ENCODE measurements around the gene HOXA11.

Gene HOXA11

GRCh38 chr7:27144781-27145164 lies 40.3 kb downstream of the HOXA11 start:
- DNase-seq = no peak

DNA sequence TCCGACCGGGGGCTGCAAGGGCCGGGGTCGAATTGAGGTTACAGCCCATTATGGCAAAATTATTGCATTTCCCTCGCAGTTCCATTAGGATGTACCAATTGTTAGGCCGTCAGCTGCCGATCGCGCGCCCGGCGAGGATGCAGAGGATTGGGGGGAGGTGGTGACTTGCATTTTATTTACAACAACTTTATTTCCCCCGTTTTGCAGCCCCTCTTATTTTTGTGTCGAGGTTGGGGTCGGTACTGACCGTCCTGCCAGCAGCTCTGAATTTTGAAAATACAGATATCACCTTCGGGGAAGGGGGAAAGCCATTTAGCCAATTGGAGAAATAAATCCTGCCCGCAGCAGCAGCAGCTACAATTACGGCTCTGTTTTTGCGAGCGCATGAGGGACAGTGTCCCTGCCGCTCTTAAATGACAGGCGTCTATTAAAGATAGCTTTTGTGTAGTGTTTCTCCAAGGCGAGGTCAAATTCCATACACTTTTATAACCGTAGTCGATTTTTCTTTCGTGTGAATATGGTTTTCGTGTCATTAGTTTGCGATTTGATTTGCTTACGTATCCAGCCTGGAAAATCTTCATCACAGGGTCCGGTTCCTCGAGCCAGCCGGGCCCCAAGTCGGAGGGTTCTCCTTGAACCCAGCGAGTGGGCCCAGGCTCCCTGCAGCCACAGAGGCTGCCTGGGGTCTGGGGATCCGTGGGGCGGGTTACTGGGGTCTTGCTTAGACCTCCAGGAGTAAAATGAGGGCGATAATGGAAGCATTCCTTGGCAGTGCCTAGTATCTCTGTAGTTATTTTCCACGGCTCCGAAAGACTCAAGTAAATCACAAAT lies 40.9 kb downstream of the HOXA11 start:
- no peak for DNase-seq

DNA sequence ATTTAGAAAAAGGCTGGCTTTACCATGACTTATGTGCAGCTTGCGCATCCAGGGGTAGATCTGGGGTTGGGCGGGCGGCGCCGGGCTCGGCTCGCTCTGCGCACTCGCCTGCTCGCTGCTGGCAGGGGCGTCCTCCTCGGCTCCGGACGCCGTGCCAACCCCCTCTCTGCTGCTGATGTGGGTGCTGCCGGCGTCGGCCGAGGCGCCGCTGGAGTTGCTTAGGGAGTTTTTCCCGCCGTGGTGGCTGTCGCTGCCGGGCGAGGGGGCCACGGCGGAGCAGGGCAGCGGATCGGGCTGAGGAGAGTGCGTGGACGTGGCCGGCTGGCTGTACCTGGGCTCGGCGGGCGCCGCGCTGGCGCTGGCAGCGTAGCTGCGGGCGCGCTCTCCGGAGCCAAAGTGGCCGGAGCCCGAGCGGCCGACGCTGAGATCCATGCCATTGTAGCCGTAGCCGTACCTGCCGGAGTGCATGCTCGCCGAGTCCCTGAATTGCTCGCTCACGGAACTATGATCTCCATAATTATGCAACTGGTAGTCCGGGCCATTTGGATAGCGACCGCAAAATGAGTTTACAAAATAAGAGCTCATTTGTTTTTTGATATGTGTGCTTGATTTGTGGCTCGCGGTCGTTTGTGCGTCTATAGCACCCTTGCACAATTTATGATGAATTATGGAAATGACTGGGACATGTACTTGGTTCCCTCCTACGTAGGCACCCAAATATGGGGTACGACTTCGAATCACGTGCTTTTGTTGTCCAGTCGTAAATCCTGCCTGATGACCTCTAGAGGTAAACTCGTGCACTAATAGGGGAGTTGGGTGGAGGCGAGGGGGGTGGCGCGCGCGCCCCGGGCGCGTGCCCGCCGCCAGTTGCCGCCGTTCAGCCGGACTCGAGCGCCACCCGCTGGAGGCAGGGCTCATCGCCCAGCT lies 41.7 kb downstream of the HOXA11 start, which contains the start of gene HOXA5:
Gene HOXA5 (minus strand): TSS at position 659 of the 927 bp plus-strand sequence. CDS start 74 bp downstream, at position 585.
- no peak for DNase-seq

DNA sequence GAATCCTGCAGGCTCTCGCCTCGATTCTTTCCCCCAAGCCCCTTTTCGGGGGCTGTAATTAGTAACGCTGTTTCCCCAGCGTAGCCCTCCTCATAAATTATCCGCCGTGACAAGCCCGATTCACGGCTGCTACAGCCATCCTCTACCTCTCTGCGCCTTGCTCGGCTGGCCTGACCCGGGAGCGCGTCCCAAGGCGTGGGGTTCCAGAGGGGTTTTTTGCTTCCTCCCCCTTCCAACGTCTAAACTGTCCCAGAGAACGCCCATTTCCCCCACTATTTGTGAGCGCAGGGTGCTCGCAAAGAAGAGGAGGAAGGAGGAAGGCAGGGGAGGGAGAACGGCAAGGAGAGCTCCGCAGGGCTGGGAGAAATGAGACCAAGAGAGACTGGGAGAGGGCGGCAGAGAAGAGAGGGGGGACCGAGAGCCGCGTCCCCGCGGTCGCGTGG lies 42.4 kb downstream of the HOXA11 start:
- DNase-seq = no peak

DNA sequence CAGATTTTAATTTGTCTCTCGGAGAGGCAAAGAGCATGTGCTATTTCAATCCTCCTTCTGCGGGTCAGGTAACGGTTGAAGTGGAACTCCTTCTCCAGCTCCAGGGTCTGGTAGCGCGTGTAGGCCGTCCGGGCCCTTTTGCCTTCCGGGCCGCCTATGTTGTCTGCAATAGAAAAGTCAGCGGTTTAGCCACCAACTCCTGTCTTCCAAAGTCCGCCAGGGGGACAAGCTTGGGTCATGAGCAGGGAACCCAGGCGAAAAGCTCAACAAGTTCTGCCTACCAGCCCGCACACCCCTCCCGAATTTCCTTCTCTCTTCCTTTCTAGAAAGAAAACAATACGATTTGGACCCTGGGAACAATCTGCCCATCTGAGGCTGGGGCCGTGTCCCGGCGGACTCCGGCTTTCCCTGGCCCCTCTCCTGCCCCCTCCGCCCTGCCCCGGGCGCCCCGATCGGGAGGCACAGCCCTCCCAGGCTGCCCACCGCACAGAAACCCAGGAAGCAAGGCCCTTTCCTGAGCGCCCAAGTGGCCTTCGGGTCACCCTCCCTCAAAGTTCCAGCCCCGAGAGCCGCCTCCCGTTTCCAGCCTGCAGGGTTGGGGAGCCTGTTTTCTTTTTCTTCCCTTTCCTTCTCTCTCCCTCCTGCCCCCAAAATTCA lies 43.0 kb downstream of the HOXA11 start:
- DNase-seq = no peak

DNA sequence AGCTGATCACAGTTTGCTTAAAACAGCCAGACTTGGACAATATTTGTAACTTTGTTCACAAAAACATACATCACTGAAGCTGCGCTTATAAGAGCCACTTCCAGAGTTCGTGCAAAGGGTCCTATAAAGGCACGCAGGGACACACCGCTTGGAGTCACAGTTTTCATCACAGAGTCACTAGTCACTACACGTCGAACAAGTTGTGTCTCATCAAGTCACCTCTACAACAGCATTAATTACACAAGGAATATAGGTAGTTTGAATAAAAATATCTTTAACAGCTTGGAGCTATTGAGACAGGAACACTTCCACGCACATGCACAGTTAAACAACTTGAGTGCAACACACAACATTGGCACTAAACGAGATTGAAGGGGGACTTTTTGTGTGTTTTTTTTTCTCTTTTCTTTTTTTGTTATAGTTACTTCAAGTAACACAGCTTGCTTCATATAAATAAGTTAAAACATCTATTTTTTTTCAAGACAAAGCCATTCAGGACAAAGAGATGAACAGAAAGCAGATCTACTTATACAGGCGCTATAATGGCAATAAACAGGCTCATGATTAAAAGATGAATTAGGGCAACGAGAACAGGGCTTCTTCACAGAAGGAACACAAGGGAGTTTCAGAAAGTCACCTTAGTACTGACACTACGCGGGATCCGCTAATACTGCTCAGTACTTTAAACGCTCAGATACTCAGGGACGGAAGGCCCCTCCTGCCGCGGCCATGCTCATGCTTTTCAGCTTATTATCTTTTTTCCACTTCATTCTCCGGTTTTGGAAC lies 43.7 kb downstream of the HOXA11 start:
- DNase-seq = no peak

DNA sequence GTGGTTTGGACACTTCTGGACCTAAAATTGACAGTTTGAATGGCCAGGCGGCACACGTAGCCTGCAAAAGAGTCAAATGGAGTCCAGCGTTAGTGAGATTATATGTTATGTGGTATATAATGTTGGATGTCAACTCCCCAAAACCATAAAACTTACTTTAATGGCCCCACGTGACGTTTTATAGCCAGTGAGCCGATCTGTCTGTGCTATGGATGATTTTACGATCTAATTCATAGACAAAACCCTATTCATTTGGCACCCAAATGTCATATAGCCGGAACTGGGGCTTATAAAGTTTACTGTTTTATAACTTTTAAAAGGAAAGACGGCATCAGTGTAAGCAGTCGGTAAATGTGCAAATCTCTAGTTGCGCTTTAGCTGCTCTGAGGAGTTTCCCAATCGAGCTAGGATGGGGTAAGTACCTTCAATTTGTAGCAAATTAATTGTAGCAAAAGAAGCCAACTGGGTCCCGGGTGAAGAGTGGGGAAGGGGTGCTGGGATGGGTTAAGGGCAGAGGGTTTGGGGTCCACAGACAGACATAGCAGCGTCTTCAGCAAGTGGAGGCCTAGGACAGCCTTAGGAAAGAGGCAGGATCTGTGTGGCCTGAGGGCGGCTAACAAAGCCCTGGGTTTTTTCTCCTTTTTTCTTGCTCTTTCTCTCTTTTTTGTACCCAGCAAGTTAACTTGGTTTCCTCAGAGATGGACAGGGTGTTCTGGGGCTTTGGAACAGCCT lies 44.7 kb downstream of the HOXA11 start:
- no peak for DNase-seq

DNA sequence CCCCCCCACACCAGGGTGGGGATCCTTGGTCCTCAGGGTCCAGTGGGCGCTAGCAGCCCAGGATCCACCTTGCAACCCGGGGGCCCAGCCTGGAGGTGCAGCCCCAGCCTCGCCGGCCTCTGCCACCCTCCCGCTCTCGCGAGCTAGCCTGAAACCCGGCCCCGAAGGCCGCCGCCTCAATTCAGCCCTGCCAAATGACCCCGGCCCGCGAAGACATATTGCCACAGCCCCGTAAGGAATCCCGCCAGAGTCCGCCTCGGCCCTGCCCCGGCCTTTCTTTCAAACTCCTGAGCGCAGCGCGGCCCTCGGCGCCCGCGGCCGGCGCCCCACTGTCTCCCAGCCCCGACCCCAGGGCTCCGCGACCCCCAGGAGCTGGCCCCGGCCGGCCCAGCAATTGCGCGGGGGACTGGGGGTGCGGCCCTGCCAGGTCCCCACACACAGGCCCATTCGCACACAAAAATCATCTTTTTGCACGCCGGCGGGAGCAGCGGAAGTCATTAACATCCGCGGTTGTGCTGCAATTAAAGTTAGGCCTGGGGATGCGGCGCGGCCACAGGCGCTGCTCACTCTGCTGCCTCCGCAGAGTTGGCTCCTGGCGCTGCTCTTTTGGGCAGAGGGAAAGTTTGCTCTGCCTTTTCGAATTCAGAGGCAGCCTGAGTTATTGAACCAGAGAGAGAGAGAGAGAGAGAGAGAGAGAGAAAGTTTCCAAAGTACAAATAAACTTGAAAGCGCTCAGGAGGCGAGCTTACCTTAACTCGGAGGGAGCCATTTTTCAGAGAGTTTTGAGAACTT lies 45.5 kb downstream of the HOXA11 start:
- no peak for DNase-seq

- no peak for DNase-seq
These were observed 46.1 kb downstream of the HOXA11 start for GRCh38 chr7:27138985-27139333.

DNA sequence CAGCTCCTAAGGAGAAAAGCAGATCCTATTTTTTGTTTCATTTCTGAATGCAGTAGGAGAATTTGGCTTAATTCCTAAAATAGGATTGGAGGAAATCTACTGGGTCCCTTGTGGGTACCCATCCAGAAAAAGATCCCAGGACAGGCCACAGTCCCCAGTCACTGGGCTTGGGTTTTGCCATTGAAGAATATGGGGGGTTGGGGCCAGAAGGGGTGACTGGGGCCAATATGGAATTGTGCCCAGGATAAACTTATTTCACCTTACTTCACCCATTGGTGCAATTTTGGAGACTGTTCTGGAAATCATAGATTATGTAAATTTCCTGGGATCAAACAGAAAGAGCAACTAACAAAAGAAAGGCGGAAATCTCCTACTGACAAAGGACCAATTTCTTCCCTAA lies 46.6 kb downstream of the HOXA11 start:
- no peak for DNase-seq

DNA sequence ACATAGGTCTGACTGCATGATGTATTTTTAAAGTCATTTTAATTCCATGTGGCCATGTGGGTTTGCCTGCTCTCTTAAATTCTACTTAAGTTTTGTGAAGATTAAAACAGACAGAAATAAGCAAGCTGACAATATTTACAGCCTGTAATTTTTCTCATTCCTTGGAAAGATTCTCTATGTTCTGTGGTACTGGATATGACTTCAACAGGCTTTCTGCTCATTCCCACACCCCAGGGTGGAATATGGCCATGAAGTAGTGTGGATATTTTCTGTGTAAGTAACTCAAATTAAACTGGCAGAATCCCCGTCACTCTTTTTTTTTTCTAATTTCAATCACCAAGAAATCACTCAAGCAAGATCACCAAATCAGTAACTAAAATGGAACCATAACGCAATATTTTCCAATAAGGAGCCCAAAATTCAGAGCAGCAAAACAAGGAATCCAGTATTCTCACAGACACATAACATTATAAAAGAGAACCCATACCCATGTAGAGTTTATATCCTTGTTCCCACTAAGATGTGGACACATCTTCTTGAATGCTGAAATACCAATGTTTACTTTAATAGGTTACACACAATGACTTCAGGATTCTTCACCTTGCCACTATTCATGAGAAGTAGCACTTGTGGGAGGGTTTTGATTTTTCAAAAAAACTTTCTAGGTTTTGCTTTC lies 47.3 kb downstream of the HOXA11 start:
- DNase-seq = no peak

DNA sequence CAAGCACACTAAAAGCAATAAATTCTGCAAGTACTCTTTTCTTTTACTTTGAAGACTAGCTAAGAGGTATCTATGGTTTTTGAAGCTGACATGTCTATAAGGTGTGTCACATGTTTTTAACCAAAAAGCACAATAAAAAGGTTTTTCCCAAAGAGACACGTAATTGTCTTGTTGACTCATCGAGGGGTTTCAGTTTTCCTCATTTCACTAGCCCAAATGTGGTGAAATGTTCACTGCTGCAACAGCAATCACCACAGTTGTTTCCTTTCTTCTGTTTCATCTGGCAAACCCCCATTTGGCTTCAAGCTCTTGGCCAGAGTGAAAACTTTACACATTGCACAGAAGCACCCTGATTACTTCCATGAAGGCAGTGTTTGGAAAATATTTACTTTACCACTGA lies 50.6 kb downstream of the HOXA11 start:
- no peak for DNase-seq

GRCh38 chr7:27133409-27134231 lies 51.4 kb downstream of the HOXA11 start:
- no peak for DNase-seq

DNA sequence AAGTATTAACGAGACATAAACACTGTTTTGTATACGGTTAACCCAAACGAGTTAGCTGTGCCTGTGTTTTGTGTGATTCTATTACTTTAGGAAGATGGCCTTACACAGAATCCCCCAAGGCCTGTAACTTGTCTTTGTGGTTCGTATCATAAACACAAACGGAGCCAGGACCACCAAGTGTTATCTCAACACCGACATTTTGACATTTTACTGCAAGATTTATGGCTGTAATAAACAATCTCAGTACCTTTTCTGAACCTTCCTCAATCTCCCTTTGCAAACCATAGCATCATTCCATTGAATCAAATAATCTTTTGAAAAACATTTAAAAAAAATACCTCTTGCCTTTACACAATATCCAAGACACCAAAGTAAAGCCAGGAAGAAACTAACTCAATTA lies 52.1 kb downstream of the HOXA11 start:
- no peak for DNase-seq

DNA sequence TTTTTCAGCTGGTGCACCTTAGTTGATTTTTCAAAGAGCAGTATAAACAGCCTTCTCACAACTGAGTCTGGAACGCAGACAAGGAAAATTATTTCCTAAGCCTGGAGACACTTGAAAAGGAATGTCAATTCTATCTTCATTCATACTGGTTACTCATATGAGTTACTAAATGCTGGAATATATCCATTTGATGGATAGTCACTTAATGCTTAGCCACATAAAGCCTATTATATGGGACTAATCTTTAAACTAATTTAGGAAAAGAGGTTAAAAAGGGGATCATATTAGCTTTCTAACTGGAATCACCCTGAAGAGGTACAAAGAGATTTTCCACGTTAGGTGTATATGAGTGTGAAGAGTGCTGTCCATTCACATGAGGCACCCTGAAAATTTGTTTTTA lies 52.8 kb downstream of the HOXA11 start:
- DNase-seq = no peak

GRCh38 chr7:27131390-27131819 lies 53.6 kb downstream of the HOXA11 start:
- DNase-seq = no peak

Measured in DMS153 (cell line).